ENCODE measurements around the gene KIF3B.
"Not testable (repeated sequence)": the region's sequence is repeated elsewhere in the genome, so short reads cannot be mapped to it uniquely, and the experiment has no call there.

KIF3B gene

DNA sequence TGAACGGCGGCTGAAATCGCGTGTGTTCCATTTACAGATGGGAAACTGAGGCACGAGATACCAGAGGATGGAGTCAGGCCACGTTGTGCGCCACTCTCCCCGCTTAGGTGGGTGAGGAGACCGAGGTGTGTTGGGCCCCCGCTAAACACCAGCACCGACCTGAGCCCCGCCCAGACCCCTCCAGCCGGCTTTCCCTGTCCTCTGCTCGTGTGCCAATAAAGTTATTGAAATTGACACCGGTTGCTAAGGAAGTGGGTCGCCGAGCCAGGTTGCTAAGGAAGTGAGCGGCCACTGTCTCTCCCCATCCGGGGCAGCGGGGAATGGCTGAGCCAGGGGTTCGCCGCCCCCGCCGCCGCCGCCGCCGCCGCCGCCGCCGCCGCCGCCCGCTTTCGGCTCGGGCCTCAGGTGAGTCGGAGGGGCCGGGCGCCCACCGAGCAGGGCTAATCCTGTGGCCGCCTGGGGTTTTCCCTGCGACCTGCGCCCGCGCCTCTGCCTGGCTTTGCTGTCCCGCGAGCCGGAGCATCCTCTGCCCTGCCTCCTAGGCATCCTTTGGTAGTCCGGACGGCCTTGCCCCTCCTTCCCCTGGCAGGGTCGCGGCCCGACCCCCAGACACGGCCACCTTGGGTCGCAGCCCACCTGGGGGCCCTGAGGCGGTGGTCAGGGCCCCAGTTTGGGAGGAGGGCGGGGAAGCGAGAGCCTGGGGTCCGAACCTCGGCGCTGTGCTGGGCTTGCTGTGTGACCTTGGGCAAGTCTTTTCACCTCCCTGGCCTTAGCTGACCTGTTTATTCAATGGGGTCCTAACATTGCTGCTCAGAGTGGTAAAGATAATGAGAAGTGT is at the start of gene KIF3B:
Gene KIF3B, plus strand, starts transcription at position 291 of the 838 bp plus-strand sequence. CDS start 32,127 bp downstream, outside the sequence.
- peak; percentile 89 for DNase-seq

DNA sequence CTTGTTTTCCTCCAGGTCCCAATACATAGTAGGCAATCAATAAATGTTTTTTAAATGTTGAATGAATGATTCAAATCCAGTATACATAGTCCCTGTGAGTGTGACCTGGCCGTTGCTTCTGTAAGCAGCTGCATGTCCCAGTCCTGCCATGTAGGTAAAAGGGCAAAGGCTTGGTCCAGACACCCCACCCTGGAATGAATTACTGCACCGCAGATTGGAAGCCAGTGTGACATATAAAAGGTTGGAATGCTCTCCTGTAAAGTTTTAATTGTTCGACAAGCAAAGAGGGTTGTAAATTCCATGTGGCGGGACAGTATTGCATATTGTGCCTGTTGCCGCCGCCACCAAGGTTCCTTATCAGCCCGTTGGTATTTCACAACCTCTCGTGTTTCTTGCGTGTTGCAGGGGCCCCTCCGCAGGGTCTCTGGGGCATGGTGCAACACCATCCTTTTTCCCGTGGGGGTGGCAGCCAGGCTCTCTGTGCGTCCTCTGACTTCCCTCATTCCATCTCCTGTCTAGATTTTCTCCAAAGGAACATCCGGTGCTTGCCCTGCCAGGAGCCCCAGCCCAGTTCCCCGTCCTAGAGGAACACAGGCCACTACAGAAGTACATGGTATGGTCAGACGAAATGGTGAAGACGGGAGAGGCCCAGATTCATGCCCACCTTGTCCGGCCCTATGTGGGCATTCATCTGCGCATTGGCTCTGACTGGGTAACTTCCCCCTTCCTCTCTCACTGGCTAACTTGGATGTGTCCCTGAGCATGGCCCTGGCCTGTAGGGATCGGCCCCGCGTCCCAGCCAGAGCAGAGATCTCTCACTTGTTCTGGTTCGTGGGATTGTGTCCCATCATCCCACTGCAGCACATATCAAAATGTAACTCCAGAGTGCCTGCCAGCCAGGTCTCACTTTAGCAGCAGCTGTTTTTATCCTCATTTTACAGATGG is 49.4 kb upstream of the KIF3B start:
- DNase-seq = no peak

DNA sequence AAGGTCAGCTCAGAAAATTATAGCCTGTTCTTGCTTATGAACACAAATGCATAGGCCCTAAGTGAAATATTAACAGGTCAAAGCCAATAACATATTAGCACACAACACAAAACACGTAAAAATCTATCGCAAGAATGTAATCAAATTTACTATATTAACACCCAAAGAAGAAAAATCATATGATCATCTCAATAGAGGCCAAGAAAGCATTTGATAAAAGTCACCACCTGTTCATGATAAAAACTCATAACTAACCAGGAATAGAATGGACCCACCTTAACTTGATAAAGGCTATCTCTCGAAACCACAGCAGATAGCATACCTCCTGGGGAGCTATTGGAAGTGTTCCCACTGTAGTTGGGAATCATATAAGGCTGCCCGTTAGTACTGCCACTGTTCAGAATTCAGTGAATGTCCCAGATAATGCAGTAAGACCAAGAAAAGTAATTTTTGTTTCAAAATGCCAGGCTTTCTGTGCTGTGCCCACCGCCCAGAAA is 48.2 kb upstream of the KIF3B start:
- DNase-seq = no peak

DNA sequence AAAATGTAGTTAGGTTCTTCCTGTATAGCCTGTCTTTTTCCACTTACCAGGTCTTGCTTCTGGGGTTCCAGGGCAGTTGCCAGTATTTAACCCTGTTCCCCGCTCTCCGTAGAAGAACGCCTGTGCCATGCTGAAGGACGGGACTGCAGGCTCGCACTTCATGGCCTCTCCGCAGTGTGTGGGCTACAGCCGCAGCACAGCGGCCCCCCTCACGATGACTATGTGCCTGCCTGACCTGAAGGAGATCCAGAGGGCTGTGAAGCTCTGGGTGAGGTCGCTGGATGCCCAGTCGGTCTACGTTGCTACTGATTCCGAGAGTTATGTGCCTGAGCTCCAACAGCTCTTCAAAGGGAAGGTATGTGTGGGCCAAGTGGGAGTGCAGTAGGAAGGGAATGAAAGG is 46.7 kb upstream of the KIF3B start:
- no peak for DNase-seq

DNA sequence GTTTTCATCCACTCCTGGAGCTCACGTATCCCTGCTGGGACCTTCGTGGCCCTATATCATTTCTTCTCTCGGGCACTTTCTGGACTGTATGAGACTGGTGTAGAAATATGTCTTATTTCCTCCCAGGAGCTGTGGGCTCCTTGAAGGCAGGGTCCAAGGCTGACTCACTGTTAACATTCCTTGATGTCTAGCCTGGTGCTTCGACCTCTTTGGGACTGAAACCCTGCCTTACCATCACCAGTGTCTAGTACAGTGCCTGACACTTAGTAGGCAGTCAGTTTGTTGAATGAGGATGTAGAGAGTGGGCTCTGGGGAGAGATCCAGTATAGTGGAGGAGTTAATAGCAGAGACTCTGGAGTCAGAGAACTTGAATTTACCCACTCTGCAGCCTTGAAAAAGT is 46.2 kb upstream of the KIF3B start:
- DNase-seq = no peak

DNA sequence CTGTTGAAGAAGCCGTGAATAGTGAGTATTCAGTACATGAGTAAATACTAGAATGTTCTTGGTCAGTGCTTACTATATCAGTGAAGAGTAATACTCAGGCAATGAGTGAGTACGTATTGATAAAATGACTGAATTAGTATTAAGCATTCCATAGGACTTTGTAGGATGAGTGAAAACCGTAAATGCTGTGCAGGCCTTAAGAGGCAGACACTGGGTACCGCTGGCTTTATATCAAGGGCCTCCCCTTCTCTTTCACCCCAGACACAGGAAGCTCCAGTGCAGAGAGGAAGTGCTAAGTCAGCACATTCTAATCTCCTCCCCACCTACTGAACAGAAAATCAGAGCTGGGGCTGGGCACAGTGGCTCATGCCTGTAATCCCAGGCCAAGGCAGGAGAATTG is 45.6 kb upstream of the KIF3B start:
- no peak for DNase-seq

DNA sequence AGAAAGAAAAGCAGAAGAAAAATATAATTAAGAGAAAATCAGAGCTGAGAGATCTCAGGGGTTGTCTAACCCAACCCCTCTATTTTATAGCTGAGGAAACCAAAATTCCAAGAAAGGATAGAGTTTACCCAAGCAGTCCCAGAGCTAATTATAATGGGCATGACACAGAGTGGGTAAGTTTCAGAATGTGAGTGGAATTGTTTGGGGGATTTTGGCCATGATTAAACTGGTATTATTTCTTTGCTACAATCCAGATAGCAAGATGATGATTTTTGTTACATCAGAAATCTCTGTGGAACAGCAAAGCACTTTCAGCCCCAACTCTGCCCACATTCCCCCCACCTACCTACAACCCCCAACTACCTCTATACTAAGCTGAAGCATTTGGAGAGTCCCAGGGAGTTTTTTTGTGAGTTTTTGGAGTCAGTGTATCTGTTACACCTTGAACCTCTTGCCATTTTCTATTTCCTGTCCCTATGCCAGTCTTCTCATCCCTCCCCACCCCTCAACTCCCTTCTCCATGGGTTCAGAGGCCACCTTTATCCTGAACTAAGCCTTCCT is 45.0 kb upstream of the KIF3B start:
- no peak for DNase-seq

DNA sequence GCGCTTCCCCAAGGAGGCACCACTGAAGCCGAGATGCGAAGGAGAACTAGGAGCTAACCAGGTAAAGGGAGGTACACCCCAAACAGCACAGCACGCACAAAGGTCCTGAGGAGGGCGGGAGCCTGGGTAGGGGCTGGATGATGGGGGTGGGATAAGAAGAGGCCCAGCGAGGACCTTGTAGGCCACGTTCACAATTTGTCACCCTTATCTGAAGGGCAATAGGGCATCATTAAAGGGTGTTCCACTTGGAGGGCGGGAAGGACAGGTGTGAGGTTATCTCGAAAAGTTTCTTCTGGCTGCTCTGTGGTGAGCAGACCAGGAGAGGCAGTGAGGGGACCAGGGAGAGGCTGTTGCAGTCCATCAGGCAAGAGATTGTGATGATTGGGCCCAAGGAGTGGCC is 44.2 kb upstream of the KIF3B start:
- no peak for DNase-seq

DNA sequence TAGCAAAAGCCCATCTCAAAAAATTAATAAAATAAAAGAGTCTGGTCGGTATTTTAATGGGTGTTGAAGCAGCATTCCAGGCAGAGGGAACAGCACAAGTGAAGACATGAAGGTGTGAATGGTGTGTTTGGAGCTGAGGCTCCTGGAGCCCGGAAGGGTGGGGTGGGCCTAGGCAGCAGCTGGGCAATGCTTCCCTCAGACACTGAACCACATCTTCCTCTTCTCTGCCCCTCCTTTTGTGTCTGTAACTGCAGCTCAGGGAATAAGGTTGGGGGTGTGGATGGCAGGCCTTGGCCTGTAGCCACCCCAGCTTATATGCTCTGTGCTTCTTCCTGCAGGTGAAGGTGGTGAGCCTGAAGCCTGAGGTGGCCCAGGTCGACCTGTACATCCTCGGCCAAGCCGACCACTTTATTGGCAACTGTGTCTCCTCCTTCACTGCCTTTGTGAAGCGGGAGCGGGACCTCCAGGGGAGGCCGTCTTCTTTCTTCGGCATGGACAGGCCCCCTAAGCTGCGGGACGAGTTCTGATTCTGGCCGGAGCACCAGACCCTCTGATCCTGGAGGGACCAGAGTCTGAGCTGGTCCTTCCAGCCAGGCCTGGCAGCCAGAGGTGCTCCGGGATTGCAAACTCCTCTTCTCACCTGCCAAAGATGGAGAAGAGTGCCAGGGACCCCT is 43.2 kb upstream of the KIF3B start:
- DNase-seq = no peak

DNA sequence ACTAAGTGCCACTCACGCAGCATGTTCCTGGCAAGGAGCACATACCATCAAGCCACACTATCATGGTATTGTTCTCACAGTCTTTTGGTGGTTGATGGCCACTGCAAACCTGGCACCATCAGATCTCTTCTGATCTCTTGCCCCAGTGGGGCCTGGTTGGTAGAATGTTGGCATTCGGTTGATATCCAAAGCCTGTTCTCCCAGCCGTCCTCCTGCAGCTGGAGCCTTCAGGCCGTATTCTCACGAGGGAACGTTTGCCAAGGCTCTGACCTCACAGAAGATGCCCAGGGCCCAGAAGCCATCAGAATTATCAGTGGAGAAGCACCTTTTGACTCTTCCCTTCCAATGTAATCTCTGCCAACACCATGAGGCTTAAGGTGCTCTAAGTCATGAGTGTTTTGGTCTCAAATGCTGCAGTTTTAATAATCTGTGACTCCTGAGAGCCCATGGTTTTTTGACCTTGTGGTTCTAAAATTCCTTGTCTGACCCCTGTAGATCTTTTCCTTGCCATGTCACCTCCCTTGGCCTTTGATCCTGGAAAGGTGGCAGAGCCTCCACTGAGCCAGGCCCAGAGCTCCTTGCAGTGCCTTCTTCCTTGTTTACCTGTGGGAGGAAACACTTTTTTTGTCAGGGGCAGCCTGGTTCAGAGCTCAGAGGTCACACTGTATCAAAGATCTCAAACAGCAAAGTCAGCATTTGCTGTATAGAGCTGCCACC is 42.0 kb upstream of the KIF3B start:
- no peak for DNase-seq

DNA sequence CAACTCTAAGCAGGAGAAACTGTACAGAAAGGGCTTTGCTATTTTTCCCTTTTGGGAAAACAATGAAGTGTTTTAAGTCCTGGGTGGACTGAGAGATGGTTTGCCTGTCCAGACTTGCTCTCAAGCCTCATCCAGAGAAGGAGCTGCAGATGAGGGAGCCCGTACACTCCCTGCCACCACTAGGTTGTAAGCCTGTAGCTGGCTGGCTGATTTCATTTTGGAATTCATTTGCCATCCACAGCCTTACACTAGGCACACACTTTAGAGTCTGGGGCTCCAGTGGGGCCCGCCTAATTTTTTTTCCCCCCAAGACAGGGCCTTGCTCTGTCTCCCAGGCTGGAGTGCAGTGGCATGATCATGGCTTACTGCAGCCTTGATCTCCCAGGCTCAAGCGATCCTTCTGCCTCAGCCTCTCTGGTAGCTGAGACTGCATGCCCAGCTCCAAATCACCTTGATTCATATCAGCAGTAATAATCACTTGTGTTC is 41.4 kb upstream of the KIF3B start:
- DNase-seq = no peak

DNA sequence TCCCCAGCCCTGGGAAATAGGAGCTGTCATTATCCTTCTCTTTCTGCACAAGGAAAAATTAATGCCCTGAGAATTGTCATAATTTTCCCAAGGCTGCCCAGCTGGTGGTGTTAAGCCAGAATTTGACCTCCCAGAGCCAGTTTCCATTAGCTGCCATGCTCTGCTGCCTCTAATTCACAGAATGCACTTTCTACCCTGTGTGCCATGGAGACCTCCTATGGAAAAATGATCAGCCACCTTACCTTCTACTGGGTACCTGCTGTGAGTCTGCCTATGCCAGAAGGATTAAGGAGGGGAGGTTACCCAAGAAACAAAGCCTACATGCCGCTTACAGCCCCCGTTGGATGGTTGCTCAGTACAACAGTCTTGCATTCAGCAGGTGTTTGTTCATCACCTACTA is 40.6 kb upstream of the KIF3B start:
- no peak for DNase-seq

DNA sequence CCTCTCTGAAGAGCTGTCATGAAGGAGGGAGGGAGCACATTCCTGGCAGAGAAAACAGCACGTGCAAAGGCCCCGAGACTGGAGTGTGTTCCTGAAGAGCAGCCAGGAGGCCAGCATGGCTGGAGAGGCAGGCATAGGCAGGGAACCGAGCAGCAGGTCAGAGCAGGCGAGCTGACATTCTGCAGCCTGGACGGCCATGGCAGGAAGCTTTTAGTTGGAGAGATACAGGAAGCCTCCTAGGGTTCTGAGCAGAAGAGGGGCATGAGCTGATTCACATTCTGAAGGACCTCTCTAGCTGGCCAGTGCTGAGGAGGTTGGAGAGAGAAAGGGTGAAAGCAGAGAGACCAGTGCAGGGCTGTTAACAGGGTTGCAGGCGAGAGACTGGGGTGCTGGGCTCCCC is 40.0 kb upstream of the KIF3B start:
- no peak for DNase-seq

DNA sequence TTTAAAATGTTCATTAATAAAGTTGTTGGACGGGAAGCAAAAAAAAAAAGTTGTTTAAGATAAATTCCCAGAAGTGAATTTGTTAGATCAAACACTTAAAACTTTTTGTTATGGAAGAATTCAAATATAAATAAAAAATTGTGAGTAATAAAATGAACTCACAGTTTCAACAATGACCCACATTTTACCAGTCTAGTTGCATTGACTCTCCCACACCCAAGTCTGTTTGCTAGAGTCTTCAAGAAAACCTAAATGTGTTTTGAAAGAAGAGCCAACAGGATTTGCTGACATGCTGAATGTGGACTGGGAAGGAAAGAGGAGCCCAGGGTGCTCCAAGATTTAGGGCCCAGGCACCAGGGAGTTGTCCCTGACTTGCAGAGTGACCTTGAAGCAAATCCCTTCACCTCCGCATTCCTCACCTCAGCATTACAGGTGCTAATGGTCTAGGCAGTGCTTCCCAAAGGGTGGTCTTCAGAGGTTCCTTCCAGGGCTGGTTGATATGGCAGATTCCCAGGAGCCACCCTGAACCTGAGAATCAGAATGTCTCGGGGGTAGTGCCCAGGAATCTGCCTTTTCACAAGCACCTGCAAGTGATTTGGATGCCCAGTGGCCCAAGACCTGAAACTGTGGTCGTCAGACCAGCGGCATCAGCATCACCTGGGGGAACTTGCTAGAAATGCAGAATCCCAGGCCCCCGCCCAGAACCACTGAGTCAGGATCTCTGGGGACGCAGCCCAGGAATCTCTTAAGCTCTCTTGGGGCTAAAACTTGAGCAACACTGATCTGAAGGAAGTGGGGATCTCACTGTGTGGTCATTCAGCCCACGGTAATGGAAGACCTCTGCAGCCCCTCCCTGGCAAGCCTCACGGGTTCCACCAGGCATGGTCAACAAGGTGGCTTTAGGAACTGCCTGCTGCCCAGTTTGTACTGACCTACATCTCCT is 38.7 kb upstream of the KIF3B start:
- DNase-seq = no peak

DNA sequence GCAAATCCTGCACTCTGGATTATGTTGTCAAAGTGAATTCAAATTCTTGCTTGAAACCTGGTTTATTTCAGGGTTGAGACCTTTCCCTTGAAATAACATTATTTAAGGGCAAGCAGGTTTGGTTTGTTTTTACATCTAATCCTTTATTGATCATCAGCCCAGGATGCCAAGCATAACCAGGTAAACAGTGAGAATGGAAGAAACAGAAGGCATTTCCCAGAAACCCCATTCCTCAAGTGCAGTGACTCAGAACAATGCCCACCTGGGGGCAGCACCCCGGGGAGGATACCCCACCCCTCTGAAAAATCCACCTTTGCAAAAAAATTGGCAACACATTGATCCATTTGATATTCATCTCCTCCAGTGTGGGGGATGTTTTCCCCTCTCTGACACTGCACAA is 37.2 kb upstream of the KIF3B start:
- no peak for DNase-seq

DNA sequence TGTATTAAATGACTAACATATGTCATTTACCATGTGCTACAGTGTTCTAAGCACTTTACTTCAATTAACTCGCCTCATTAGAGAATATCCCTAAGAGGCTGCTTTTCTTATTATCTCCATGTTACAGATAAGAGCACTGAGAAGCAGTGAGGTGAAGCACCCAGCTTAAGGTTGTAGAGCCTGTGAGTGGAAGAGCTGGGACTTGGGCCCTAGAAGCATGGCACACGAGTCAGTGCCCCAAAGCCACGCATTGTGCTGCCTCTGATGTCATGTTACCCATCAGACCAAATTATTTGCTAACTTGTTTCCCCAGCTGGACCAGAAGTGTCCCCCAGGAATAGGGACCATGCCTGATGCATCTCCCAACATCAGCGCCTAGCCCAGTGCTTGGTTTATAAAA is 35.6 kb upstream of the KIF3B start:
- no peak for DNase-seq

DNA sequence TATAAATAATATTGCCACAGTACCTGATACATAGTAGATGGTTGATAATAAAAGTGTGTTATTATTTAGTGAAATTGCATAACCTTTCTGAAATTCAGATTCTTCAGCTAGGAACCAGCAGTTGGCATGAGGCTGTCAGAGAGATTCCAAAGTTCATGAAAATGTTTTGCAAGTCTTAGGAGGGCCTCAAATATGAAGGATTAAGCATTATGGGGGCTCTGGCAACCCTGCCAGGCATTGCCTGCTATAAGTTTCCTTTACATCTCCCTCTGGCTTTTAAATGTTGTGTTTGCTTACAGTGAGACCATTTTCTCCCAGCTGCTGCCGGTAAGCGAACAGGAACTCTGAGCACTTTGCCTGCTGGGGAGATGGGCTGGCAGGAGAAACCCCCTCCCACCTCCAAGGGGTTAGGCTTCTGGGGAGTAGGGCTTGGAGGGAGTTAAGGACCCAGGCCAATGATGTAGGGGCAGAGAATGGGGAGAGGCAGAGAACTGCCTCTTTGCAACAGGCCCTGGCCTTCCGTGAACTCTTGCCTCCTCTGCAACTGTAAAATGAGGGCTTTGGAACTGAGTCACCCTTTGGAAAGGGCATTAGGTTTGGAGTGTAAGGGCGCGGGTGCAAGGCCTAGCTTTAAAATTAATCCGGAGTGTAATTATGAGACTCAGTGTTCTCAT is 33.2 kb upstream of the KIF3B start:
- no peak for DNase-seq

DNA sequence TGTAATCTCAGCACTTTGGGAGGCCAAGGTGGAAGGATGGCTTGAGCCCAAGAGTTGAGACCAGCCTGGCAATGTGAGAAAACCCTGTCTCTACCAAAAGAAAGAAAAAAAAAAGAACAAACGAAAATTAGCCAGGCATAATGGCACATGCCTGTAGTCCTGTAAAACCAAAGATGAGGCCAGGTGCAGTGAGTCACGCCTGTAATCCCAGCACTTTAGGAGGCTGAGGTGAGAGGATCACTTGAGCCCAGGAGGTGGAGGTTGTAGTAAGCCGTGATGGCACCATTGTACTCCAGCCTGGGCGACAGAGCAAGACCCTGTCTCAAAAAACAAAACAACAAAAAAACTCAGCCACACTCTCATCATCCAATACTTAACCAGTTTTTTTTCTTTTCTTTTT is 32.5 kb upstream of the KIF3B start:
- no peak for DNase-seq

DNA sequence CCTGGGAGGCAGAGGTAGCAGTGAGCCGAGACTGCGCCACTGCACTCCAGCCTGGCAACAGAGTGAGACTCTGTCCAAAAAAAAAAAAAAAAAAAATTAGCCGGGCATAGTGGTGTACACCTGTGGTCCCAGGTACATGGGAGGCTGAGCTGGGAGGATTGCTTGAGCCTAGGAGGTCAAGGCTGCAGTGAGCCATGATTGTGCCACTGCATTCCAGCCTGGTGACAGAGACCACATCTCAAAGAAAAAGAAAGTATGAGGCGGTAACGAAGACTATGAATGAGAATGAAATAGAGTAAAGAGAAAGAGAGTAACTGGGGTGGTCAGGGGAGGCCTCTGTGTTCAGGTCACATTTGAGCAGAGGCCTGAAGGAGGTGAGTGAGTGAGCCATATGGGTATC is 31.2 kb upstream of the KIF3B start:
- DNase-seq = not testable (repeated sequence)

DNA sequence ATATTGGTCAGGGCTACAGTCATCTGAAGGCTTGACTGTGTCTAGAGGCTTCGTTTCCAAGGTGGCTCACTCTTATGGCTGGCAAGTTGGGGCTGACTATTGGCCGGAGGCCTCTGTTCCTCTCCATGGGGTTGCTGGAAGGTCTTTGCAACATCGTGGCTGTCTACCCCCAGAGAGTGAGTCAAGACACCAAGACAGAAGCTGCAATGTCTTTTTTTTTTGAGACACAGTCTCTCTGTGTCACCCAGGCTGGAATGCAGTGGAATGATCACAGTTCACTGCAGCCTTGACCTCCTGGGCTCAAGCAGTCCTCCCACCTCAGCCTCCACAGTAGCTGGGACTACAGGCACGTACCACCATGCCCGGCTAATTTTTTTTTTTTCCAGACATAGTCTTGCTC is 29.4 kb upstream of the KIF3B start:
- no peak for DNase-seq

All from NCI-H510A (cell line).